ENCODE measurements around the gene SYT5.

The SYT5 gene

GRCh38 chr19:55179606-55180484 lies at the start of gene SYT5:
SYT5 (minus strand) TSS chr19:55180289; CDS start chr19:55179041, 1,248 bp downstream.
- TF ChIP-seq CTCF (conservative IDR thresholded peaks at IDR 0.05; ENCODE audit: low read depth, low read length) = no peak
- peak; percentile 31 for DNase-seq (ENCODE audit: low read depth)
- H3K4me3 ChIP-seq (ENCODE audit: low read depth, low read length) = peak within 1 kb of the TSS; percentile 47

- TF ChIP-seq CTCF (conservative IDR thresholded peaks at IDR 0.05; ENCODE audit: low read depth, low read length) = no peak
- no peak overlapping the region for H3K4me3 ChIP-seq (ENCODE audit: low read depth, low read length)
- DNase-seq (ENCODE audit: low read depth) = no peak
These were observed 49.7 kb upstream of the SYT5 start for GRCh38 chr19:55229789-55230182.

- no peak overlapping the region for H3K4me3 ChIP-seq (ENCODE audit: low read depth, low read length)
- TF ChIP-seq CTCF (conservative IDR thresholded peaks at IDR 0.05; ENCODE audit: low read depth, low read length) = no peak
- DNase-seq (ENCODE audit: low read depth) = no peak
These were observed 49.2 kb upstream of the SYT5 start for GRCh38 chr19:55229145-55229788.

- no peak within 1 kb of the TSS for H3K4me3 ChIP-seq (ENCODE audit: low read depth, low read length)
- no peak for TF ChIP-seq CTCF (conservative IDR thresholded peaks at IDR 0.05; ENCODE audit: low read depth, low read length)
- no peak for DNase-seq (ENCODE audit: low read depth)
These were observed 48.4 kb upstream of the SYT5 start, which contains the start of gene TMEM86B for GRCh38 chr19:55228403-55229031. TMEM86B (minus strand) TSS chr19:55228763; CDS start chr19:55228741, 22 bp downstream.

GRCh38 chr19:55228015-55228391 lies 47.9 kb upstream of the SYT5 start:
- TF ChIP-seq CTCF (conservative IDR thresholded peaks at IDR 0.05; ENCODE audit: low read depth, low read length) = no peak
- no peak for DNase-seq (ENCODE audit: low read depth)
- H3K4me3 ChIP-seq (ENCODE audit: low read depth, low read length) = no peak overlapping the region

GRCh38 chr19:55227241-55228014 lies 47.3 kb upstream of the SYT5 start:
- no peak for TF ChIP-seq CTCF (conservative IDR thresholded peaks at IDR 0.05; ENCODE audit: low read depth, low read length)
- DNase-seq (ENCODE audit: low read depth) = no peak
- H3K4me3 ChIP-seq (ENCODE audit: low read depth, low read length) = no peak overlapping the region
